Measurements from ENCODE around the gene ZBTB20.

DNA sequence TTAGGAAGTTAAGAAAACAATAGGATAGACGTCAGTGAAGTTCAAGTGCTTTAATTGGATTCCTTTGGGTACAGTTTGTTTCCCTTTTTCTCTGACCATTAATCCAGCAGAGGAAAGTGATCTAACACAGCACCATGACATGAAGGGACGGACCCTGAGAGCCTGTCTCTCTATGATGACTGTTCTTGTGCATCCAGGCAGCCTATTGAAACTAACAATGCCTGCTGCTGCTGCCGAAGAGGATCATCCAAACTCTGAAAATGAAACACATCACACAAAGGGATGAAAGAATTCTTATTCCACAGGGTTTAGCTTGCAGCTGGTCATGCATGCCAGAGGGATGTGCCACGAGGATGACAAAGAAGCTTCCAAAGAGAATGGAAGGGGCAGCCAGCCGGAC, 75.5 kb downstream of the ZBTB20 start:
- no peak for TF ChIP-seq RAD21 (IDR thresholded peaks at IDR 0.05)
- TF ChIP-seq, protein P1, sequence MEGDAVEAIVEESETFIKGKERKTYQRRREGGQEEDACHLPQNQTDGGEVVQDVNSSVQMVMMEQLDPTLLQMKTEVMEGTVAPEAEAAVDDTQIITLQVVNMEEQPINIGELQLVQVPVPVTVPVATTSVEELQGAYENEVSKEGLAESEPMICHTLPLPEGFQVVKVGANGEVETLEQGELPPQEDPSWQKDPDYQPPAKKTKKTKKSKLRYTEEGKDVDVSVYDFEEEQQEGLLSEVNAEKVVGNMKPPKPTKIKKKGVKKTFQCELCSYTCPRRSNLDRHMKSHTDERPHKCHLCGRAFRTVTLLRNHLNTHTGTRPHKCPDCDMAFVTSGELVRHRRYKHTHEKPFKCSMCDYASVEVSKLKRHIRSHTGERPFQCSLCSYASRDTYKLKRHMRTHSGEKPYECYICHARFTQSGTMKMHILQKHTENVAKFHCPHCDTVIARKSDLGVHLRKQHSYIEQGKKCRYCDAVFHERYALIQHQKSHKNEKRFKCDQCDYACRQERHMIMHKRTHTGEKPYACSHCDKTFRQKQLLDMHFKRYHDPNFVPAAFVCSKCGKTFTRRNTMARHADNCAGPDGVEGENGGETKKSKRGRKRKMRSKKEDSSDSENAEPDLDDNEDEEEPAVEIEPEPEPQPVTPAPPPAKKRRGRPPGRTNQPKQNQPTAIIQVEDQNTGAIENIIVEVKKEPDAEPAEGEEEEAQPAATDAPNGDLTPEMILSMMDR (IDR thresholded peaks at IDR 0.05; ENCODE audit: low read depth, low read length, missing input control): no peak
- TF ChIP-seq, protein P2, sequence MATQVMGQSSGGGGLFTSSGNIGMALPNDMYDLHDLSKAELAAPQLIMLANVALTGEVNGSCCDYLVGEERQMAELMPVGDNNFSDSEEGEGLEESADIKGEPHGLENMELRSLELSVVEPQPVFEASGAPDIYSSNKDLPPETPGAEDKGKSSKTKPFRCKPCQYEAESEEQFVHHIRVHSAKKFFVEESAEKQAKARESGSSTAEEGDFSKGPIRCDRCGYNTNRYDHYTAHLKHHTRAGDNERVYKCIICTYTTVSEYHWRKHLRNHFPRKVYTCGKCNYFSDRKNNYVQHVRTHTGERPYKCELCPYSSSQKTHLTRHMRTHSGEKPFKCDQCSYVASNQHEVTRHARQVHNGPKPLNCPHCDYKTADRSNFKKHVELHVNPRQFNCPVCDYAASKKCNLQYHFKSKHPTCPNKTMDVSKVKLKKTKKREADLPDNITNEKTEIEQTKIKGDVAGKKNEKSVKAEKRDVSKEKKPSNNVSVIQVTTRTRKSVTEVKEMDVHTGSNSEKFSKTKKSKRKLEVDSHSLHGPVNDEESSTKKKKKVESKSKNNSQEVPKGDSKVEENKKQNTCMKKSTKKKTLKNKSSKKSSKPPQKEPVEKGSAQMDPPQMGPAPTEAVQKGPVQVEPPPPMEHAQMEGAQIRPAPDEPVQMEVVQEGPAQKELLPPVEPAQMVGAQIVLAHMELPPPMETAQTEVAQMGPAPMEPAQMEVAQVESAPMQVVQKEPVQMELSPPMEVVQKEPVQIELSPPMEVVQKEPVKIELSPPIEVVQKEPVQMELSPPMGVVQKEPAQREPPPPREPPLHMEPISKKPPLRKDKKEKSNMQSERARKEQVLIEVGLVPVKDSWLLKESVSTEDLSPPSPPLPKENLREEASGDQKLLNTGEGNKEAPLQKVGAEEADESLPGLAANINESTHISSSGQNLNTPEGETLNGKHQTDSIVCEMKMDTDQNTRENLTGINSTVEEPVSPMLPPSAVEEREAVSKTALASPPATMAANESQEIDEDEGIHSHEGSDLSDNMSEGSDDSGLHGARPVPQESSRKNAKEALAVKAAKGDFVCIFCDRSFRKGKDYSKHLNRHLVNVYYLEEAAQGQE (IDR thresholded peaks at IDR 0.05): no peak

Measured in liver (tissue), 3 donors.